MG63 (cell line): ENCODE data around the gene PDCD1LG2. TPM values are rescaled to one million over a fixed set of nuclear protein-coding genes. Genes with fewer than 3 reads are reported as not detected.
"Not testable (repeated sequence)": the region's sequence is repeated elsewhere in the genome, so short reads cannot be mapped to it uniquely, and the experiment has no call there.

ENCODE experiments used
- DNase-seq: peaks from one replicate; pipeline ENCODE4 v3.0.0-alpha.2; 2020
- H3K27me3 ChIP-seq: fragments of 250-450 bp; sonication (Bioruptor Pico); 2 replicates; pipeline ENCODE4 v1.5.1; 2020; ENCODE audit warnings: mild to moderate bottlenecking, moderate library complexity
- H3K36me3 ChIP-seq: fragments of 250-450 bp; sonication (Bioruptor Pico); 2 replicates; pipeline ENCODE4 v1.5.1; 2020; ENCODE audit warnings: mild to moderate bottlenecking, moderate library complexity
- H3K4me3 ChIP-seq: fragments of 250-450 bp; sonication (Bioruptor Pico); 2 replicates; pipeline ENCODE4 v1.5.1; 2020; ENCODE audit warnings: mild to moderate bottlenecking, moderate library complexity
- H3K9me3 ChIP-seq: fragments of 250-450 bp; sonication (Bioruptor Pico); 2 replicates; pipeline ENCODE4 v1.5.1; 2020; ENCODE audit warnings: mild to moderate bottlenecking, moderate library complexity
- total RNA-seq: library from RNA; depleted of rRNA; stranded (reverse); fragments of >200 nt; shearing (Covaris generic); gene quantifications from 2 replicates; pipeline ENCODE4 v1.2.3, GENCODE V29; 2014; ENCODE audit warnings: low replicate concordance

PDCD1LG2 gene
- total RNA-seq, 1 experiment from 2014 or later: 0.82 TPM

GRCh38 chr9:5488221-5489008 is 21.9 kb upstream of the PDCD1LG2 start:
- no peaks in the 10 kb centered on the region for H3K9me3 ChIP-seq
- no peak for DNase-seq
- no peak overlapping the region for H3K4me3 ChIP-seq
- no peaks in the 10 kb centered on the region for H3K36me3 ChIP-seq
- no peaks in the 10 kb centered on the region for H3K27me3 ChIP-seq

- Histone ChIP-seq H3K9me3 (no peaks in the 10 kb centered on the region), H3K4me3 (no peak overlapping the region), H3K27me3 (no peaks in the 10 kb centered on the region), H3K36me3 (no peaks in the 10 kb centered on the region)
- DNase-seq: no peak
Measured at GRCh38 chr9:5489630-5490490, 20.5 kb upstream of the PDCD1LG2 start.

- no peak for DNase-seq
Measured at GRCh38 chr9:5492965-5493678, 17.2 kb upstream of the PDCD1LG2 start.

GRCh38 chr9:5493679-5494511 is 16.4 kb upstream of the PDCD1LG2 start:
- H3K36me3 ChIP-seq: no peaks in the 10 kb centered on the region
- no peaks in the 10 kb centered on the region for H3K9me3 ChIP-seq
- DNase-seq: peak; percentile 52
- H3K27me3 ChIP-seq: no peaks in the 10 kb centered on the region
- H3K4me3 ChIP-seq: no peak overlapping the region

More at GRCh38 chr9:5492965-5493678, 17.2 kb upstream of the PDCD1LG2 start:
- Histone ChIP-seq H3K4me3 (no peak overlapping the region), H3K9me3 (no peaks in the 10 kb centered on the region), H3K27me3 (no peaks in the 10 kb centered on the region), H3K36me3 (no peaks in the 10 kb centered on the region)

GRCh38 chr9:5494765-5495164 is 15.6 kb upstream of the PDCD1LG2 start:
- not testable (repeated sequence) for H3K27me3 ChIP-seq, H3K9me3 ChIP-seq, H3K4me3 ChIP-seq, H3K36me3 ChIP-seq, DNase-seq

- DNase-seq: no peak
- Histone ChIP-seq H3K9me3 (no peaks in the 10 kb centered on the region), H3K4me3 (no peak overlapping the region), H3K27me3 (no peaks in the 10 kb centered on the region), H3K36me3 (no peaks in the 10 kb centered on the region)
Measured at GRCh38 chr9:5499157-5499556, 11.2 kb upstream of the PDCD1LG2 start.

- H3K4me3 ChIP-seq: no peak overlapping the region
- no peaks in the 10 kb centered on the region for H3K9me3 ChIP-seq
- peak; percentile 36 for DNase-seq
- H3K36me3 ChIP-seq: no peaks in the 10 kb centered on the region
- H3K27me3 ChIP-seq: no peaks in the 10 kb centered on the region
Measured at GRCh38 chr9:5499889-5500398, 10.4 kb upstream of the PDCD1LG2 start.

GRCh38 chr9:5500441-5501235 is 9.7 kb upstream of the PDCD1LG2 start:
- no peak overlapping the region for H3K4me3 ChIP-seq

GRCh38 chr9:5502553-5502952 is 7.8 kb upstream of the PDCD1LG2 start:
- no peak overlapping the region for H3K4me3 ChIP-seq
- no peak for DNase-seq
- H3K36me3 ChIP-seq: no peaks in the 10 kb centered on the region
- no peaks in the 10 kb centered on the region for H3K27me3 ChIP-seq
- H3K9me3 ChIP-seq: no peaks in the 10 kb centered on the region

More at GRCh38 chr9:5500441-5501235, 9.7 kb upstream of the PDCD1LG2 start:
- H3K27me3 ChIP-seq: no peaks in the 10 kb centered on the region
- H3K9me3 ChIP-seq: no peaks in the 10 kb centered on the region
- DNase-seq: no peak
- H3K36me3 ChIP-seq: no peaks in the 10 kb centered on the region

GRCh38 chr9:5509573-5509972 is 758 bp upstream of the PDCD1LG2 start:
- Histone ChIP-seq H3K36me3 (no peaks in the 10 kb centered on the region), H3K4me3 (no peak overlapping the region), H3K9me3 (no peaks in the 10 kb centered on the region), H3K27me3 (no peaks in the 10 kb centered on the region)
- peak; percentile 35 for DNase-seq

GRCh38 chr9:5510989-5511388 is 658 bp downstream of the PDCD1LG2 start:
- Histone ChIP-seq H3K36me3 (no peaks in the 10 kb centered on the region), H3K4me3 (peak overlapping the region; percentile 35), H3K9me3 (no peaks in the 10 kb centered on the region), H3K27me3 (no peaks in the 10 kb centered on the region)
- DNase-seq: no peak

GRCh38 chr9:5511476-5511875 is 1.1 kb downstream of the PDCD1LG2 start:
- peak overlapping the region; percentile 35; the same call in 1 of the 2 replicates for H3K4me3 ChIP-seq
- H3K27me3 ChIP-seq: no peaks in the 10 kb centered on the region
- DNase-seq: no peak
- no peaks in the 10 kb centered on the region for H3K36me3 ChIP-seq
- no peaks in the 10 kb centered on the region for H3K9me3 ChIP-seq

GRCh38 chr9:5511935-5512580 is 1.7 kb downstream of the PDCD1LG2 start:
- Histone ChIP-seq H3K9me3 (no peaks in the 10 kb centered on the region), H3K27me3 (no peaks in the 10 kb centered on the region), H3K36me3 (no peaks in the 10 kb centered on the region), H3K4me3 (no peak overlapping the region)
- no peak for DNase-seq

GRCh38 chr9:5512658-5513452 is 2.5 kb downstream of the PDCD1LG2 start:
- H3K36me3 ChIP-seq: no peaks in the 10 kb centered on the region
- no peak overlapping the region for H3K4me3 ChIP-seq
- H3K9me3 ChIP-seq: no peaks in the 10 kb centered on the region
- DNase-seq: no peak
- H3K27me3 ChIP-seq: no peaks in the 10 kb centered on the region
